Measurements from ENCODE around the gene TOX3. TPM values are rescaled to one million over a fixed set of nuclear protein-coding genes. Genes with fewer than 3 reads are reported as not detected.

The TOX3 gene
- not detected for total RNA-seq

- DNase-seq = no peak
These were observed at the start of gene TOX3 for GRCh38 chr16:52547004-52547833. TSS of gene TOX3 (minus strand) at chr16:52547143. CDS start at chr16:52546723, 420 bp downstream.

GRCh38 chr16:52592778-52593177, 45.8 kb upstream of the TOX3 start:
- DNase-seq = no peak

GRCh38 chr16:52591934-52592592, 45.1 kb upstream of the TOX3 start:
- DNase-seq = no peak

GRCh38 chr16:52591471-52591870, 44.5 kb upstream of the TOX3 start:
- DNase-seq = no peak

- no peak for DNase-seq
These were observed 39.2 kb upstream of the TOX3 start for GRCh38 chr16:52586159-52586558.

- DNase-seq = no peak
These were observed 37.7 kb upstream of the TOX3 start for GRCh38 chr16:52584354-52585320.

- DNase-seq = no peak
These were observed 34.6 kb upstream of the TOX3 start for GRCh38 chr16:52581530-52581929.

- no peak for DNase-seq
These were observed 33.5 kb upstream of the TOX3 start for GRCh38 chr16:52580488-52580887.

- no peak for DNase-seq
These were observed 32.0 kb upstream of the TOX3 start for GRCh38 chr16:52578829-52579498.

GRCh38 chr16:52578007-52578828, 31.3 kb upstream of the TOX3 start:
- no peak for DNase-seq

GRCh38 chr16:52577130-52577706, 30.3 kb upstream of the TOX3 start:
- no peak for DNase-seq

GRCh38 chr16:52573365-52574299, 26.7 kb upstream of the TOX3 start:
- no peak for DNase-seq

- DNase-seq = no peak
These were observed 25.7 kb upstream of the TOX3 start for GRCh38 chr16:52572656-52573055.

GRCh38 chr16:52570495-52571091, 23.6 kb upstream of the TOX3 start:
- no peak for DNase-seq

GRCh38 chr16:52569701-52570100, 22.8 kb upstream of the TOX3 start:
- DNase-seq = no peak

- DNase-seq = no peak
These were observed 22.2 kb upstream of the TOX3 start for GRCh38 chr16:52568983-52569690.

GRCh38 chr16:52568495-52568894, 21.6 kb upstream of the TOX3 start:
- DNase-seq = no peak

- no peak for DNase-seq
These were observed 20.2 kb upstream of the TOX3 start for GRCh38 chr16:52567193-52567592.

All from effector CD4-positive, alpha-beta T cell (primary cell).